HCEC 1CT (cell line): ENCODE measurements around the gene CX3CL1.
A peak's percentile ranks its signal among the peaks of the same experiment; 100 is the strongest.

Source experiments
- DNase-seq: peaks from one replicate; pipeline ENCODE4 v3.0.0-alpha.2; 2017

The CX3CL1 gene

DNA sequence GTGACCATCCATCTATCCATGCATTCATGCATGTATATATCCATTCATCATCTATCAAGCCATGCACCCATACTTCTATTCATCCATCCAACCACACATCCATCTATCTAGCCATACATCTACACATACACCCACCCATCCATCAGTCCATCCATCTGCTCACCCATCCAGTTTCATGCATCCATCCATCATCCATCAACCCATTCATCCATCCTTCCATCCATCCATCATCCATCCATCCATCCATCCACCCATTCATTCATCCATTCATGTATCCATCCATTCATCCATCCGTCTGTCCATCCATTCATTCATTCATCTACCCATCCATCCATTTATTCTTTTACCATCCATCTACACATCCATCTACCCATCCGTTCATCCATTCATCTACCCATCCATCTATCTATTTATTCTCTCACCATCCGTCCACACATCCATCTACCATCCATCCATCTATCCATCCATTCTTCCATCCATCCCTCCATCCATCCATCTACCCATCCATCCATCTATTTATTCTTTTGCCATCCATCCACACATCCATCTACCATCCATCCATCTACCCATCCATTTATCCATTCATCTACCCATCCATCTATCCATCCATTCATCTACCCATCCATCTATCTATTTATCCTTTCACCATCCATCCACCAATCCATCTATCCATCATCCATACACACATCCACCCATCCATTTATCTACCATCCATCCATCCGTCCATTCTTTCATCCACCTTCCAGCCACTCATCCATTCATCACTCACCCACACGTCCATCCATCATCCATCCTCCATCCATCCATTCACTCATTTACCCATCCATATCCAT is 35.4 kb downstream of the CX3CL1 start:
- no peak for DNase-seq

GRCh38 chr16:57409065-57409464 is 36.8 kb downstream of the CX3CL1 start:
- DNase-seq, result no peak

GRCh38 chr16:57409870-57410587 is 37.7 kb downstream of the CX3CL1 start:
- no peak for DNase-seq

GRCh38 chr16:57411362-57411976 is 39.2 kb downstream of the CX3CL1 start:
- no peak for DNase-seq

GRCh38 chr16:57412584-57412983 is 40.3 kb downstream of the CX3CL1 start:
- no peak for DNase-seq

- no peak for DNase-seq
Measured at GRCh38 chr16:57413301-57413730, 41.0 kb downstream of the CX3CL1 start.

DNA sequence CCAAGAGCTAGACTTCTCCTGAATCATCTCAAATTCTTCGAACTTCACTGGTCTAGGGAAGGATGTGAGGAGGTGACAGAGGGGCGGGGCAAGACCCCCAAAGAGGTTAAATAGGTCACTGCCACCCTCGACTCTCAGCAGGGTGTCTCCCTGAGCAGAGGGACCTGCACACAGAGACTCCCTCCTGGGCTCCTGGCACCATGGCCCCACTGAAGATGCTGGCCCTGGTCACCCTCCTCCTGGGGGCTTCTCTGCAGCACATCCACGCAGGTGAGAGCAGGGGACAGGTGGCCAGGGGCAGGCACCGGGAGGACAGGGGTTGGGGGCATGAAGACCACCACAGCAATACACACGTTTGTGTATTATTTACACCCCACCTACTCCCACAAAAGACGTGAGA is 41.4 kb downstream of the CX3CL1 start:
- DNase-seq, result no peak

DNA sequence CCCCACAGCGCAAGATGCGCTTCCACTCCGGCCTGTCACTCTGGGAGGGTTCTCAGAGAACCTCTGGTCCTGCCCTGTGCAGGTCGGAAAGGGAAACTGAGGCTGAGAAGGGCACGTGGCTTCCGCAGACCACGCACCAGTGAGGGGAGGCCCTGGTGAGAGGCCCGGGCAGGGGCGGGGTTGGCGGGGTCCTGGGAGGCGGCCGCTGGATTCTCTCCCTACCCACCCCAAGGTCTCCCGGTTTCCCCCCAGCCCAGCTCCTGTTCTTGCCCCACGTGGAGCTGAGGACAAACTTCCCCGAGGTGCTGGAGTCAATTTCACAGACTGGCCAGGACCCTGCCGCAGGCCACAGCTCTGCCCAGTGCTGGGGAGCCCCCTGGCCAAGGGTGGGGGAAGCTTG is 43.8 kb downstream of the CX3CL1 start:
- no peak for DNase-seq

DNA sequence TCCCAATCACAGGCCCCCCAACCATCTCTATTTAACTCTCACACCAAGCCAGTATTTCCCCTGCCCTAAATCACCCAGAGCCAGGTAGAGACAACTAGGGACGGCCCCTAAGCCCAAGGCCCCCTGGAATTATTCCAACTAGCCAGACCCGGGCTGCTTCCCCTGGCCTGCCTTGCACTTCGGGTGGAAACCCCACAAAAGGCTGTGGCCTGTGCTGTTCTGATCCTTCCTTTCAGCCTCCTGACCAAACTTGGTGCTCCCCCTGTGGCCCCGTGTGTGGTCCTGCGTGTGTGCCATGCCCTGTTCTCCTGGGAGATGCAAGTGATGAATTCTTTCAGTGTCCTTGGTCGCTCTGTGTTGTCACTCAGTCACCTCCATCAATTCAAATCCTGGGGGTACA is 47.2 kb downstream of the CX3CL1 start:
- no peak for DNase-seq

DNA sequence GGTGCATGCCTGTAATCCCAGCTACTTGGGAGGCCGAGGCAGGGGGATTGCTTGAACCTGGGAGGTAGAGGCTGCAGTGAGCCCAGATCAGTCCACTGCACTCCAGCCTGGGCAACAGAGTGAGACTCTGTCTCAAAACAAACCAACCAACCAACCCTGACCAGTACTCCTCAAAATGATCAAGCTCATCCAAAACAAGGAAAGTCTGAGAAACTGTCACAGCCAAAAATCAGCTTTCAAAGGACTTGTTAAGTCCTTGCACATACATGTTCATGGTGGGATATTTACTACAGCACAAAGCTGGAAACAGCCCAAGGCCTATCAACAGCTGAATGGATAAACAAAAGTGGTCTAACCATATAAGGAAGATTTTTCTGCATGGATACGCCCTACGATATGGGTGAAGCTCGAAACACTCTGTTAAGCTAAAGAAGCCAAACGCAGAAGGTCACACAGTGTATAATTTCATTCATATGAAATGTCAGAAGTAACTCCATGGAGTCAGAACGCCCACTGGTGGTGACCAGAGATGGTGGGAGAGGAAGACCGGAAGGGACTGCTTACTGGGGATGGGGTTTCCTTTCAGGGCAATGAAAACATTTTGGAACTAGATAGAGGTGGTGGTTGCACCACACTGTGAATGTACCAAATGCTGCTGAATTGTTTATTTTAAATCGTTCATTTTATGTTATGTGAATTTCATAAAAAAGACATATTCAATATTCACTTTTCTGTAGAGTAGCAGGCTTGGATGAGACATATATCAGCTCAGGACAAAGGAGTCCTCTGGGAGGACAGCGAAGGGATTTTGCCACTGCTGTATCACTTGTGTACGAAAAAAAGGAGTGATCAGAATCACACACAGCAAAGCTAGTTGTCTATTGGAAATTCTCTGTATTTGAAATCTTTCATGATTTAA is 50.0 kb downstream of the CX3CL1 start:
- peak; percentile 54 for DNase-seq

- no peak for DNase-seq
Measured at GRCh38 chr16:57423152-57423551, 50.9 kb downstream of the CX3CL1 start.

DNA sequence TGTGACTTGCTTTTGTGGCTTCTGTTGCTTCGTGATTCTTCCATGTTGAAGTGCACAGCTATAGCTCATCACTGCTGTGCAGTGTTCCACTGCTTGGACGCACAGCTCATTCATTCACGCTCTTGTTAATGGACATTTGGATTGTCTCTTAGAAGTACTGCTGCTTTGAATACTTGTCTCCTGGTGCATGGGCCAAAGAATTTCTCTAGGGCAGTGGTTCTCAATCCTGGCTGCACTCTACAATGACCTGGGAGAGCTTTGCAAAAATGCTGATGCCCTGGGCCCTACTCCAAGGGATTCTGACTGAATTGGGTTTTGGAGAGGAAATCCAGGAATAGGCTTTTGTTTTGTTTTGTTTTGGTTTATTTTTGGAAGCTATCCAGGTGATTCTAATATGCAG is 52.3 kb downstream of the CX3CL1 start:
- DNase-seq, result no peak

DNA sequence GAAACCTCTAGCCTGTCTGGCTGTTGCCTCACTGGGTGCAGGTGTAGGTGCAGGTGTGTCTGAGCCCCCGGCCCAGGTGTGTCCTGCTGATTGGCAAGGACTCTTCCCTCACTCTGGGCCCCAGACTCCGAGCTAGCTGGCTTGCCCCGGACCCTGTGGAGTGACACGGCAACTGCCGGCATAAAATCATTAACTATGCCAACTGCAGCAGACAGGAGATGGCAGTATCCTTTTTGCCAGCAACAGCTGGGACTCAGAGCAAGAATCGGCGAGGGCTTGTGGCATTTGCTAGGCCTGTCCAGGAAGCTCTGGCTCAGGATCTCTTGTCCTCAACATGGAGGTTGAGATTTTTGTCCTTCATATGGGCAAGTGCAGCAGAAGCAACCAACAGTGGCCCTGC is 54.1 kb downstream of the CX3CL1 start:
- no peak for DNase-seq

- DNase-seq, result no peak
Measured at GRCh38 chr16:57427307-57427706, 55.0 kb downstream of the CX3CL1 start.

DNA sequence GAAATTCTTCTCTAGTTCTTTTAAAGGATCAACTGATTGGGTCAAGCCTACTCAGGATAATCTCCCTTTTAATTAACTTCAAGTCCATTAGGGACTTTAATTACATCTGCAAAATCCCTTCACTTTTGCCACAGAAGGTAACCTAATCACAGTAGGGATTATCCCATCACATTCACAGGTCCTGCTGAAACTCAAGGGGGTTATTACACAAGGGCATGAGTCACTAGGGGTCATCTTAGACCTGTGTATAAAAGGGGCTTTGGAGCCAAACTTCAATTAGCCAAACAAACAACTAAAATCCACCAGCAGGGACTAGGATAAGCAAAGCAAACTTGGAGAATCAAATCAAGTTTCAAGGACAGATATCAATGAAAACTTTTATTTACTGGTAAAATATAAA is 55.5 kb downstream of the CX3CL1 start:
- peak; percentile 5 for DNase-seq

- no peak for DNase-seq
Measured at GRCh38 chr16:57430955-57431354, 58.7 kb downstream of the CX3CL1 start.

DNA sequence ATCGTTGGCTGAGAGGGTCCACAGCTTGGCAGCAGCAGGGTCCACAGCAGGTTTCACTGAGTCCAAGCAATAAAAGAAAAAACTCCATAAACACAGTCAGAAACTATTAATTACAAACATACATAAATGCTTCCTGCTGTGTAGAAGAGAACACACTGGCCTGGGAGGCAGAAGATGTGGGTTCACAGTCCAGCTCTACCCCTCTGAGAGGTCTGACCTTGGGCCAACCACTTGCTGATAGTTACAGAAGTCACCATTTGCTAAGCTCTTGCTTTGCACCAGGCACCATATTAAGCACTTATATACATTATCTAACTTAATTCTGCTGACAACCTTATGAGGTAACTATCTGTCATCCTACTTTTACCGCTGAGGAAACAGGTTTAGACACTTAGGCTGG is 60.2 kb downstream of the CX3CL1 start:
- DNase-seq, result no peak

DNA sequence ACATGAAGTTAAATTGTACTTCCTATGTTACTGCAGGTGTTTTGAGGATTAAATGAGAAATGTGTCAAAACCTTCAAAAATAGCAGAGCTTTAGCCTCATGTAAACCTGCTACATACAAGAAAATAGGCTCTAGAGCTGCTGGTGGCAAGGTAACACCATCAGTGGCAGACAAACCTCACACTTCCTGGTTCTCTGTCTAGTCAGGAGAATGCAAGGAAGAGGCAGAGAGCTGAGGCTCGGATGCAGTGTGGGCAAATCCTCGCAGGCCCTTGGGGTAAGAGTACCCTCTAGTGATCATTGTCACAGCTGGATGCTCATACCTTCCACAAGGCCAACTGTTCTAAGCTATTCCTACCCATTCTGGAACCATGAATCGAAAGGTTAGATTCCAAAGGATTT is 60.7 kb downstream of the CX3CL1 start:
- DNase-seq, result no peak

DNA sequence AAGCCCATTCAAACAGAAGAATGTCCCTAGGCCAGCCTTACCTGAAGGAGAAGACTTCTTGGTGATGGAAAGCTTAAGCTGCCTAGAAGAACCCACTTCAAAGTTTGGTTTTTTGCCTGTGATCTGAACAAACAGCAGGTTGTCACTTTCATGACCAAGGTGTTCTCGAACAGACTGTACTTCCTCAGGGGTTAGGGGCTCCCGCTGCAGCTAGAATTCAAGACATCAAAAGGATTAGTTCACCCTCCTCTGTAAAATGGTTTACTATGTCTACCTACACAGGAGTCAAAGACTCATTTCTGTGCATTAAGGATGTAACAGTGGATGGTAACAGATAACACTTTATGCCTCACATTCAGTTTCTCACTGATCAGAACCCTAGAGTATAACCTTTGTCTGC is 61.7 kb downstream of the CX3CL1 start:
- DNase-seq, result no peak
